Fibroblast of peridontal ligament (primary cell): ENCODE measurements around the gene ACCS.

Experiments used
- DNase-seq: peaks from one replicate; pipeline ENCODE4 v3.0.0-alpha.2; 2010; ENCODE audit errors: extremely low read depth

The ACCS gene, protein sequence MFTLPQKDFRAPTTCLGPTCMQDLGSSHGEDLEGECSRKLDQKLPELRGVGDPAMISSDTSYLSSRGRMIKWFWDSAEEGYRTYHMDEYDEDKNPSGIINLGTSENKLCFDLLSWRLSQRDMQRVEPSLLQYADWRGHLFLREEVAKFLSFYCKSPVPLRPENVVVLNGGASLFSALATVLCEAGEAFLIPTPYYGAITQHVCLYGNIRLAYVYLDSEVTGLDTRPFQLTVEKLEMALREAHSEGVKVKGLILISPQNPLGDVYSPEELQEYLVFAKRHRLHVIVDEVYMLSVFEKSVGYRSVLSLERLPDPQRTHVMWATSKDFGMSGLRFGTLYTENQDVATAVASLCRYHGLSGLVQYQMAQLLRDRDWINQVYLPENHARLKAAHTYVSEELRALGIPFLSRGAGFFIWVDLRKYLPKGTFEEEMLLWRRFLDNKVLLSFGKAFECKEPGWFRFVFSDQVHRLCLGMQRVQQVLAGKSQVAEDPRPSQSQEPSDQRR

GRCh38 chr11:44065841-44066731 is at the start of gene ACCS:
Gene ACCS (plus strand): TSS chr11:44066270. CDS start chr11:44067628, 1,358 bp downstream.
- DNase-seq: peak; percentile 94

- DNase-seq: no peak
Observed at GRCh38 chr11:44016546-44017442, 49.3 kb upstream of the ACCS start.

DNA sequence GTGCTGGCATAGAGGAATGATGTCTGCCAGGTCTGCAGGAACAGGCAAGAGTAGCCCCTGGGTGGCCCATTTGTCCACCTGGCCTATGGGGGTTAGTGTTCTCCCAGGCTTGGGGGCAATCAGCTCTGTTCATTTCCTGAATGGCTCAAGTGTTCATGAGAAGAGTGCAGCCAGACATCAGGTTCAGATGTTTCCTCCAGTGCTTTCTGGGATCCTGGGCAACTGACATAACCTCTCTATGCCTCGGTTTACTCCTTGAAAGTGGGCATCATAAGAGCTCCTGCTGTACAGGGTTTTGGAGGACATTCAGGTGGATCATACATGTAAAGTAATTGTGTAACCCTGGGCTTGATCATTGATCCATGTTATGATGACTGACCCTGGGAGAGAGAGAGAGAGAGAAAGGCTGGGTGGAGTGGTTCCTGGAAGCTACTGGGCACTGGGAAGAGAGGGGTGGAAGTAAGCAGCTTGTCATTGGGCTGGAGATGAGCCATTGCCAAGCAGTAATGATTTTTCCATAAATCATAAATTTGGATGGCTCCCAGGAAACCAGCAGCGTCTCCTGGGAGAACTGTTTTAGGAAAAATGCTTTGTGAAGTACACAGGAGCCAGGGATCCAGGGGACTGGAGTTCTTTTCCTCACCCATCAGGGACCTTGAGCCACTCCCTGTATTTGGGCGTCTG is 48.5 kb upstream of the ACCS start:
- peak; percentile 57 for DNase-seq

DNA sequence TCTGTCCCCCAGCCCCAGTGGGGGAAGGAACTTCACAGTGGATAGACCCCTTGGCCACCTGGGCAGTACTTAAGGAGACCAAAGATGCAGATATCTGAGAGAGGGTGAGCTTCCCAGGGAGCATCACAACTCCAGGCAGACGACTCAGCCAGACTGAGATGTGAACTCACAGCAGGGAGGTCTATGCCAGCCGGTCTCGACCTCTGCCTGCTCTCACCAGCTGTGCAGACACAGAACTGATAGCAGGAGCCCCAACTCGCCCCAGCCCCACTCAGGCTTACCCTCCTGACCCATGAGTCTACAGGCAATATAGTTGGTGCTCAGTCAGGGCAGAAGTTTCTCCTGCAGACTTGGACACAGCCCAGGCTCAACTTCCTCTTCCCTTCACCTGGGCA is 47.9 kb upstream of the ACCS start:
- no peak for DNase-seq

DNA sequence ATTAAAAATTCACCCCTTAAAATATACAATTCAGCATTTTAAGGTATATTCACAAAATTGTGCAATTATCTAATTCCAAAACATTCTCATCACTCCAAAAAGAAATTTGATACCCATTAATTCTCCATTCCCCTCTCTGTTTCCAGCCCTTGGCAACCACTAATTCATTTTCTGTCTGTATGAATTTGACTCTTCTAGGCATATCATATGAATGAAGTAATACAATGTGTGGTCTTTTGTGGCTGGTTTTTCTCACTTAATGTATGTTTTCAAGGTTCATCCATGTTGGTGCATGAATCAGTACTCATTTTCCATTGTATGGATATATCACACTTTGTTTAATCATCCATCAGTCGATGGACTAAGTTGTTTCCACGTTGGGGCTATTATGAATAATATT is 47.2 kb upstream of the ACCS start:
- no peak for DNase-seq

DNA sequence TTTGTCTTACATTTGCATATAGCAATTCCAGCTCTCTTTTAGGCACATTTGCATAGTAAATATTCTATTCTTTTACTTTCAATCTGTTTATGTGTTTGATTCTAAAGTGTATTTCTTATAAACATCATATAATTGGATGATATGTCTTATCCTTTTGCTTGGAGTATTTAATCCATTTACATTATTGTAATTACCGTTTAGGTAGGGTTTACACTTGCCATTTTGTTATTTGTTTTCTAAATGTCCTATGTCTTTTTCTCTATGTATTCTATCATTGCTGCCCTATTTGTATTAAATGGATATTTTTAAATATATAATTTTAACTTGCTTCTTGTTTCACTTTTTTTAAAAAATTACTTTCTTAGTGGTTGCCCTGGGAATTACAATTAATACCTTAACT is 41.1 kb upstream of the ACCS start:
- no peak for DNase-seq

- no peak for DNase-seq
Observed at GRCh38 chr11:44025727-44026126, 40.3 kb upstream of the ACCS start.

DNA sequence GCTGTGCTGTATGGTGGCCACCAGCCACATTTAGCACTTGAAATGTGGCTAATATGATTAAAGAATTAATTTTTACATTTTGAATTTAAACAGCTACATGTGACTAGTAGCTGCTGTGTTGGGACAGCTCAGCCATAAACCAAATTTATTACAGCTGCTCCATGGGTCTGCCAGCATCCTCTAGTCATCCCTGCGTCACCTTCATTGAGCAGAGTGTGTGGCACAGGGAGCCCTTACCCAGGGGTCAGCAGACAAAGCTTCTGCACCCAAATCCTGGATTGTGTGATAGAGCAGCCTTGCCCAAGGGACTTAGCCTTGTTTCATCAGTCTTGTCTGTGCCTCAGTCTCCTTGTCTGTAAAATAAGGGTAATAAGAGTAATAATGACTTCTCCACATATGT is 37.7 kb upstream of the ACCS start:
- DNase-seq: no peak

DNA sequence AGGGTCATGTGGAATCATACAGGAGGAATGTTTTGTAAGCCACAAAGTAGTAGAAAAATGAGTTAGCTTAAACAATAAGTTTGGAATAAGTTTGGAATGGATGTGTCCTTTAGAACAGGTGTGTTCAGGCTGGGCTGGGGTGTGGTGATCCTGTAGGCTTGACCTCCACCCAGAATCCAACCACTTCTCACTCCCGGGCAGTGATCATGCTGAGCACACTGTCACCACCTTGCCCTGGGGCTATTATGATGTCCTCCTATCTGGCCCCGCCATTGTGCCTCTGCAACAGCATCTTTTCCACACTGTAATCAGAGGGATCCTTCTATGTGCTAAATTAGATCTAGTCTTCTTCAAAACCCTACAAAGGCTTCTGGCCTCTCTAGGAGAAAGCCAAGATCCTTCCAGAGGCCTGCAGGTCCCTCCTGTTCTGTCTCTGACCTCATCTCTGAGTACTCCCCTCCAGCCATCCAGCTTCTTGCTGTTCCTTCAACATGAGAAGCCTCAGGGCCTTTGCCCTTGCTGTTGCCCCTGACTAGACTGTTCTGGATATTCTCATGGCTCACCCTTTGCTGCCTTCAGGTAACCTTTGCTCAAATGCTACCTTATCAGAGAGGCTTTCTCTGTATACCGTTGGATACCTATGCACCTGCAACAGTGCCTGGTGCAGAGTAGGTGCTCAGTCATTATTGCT is 37.1 kb upstream of the ACCS start:
- DNase-seq: no peak

GRCh38 chr11:44029507-44029845 is 36.6 kb upstream of the ACCS start:
- DNase-seq: no peak

- DNase-seq: peak; percentile 69
Observed at GRCh38 chr11:44029977-44030911, 35.8 kb upstream of the ACCS start.

- DNase-seq: no peak
Observed at GRCh38 chr11:44030996-44031395, 35.1 kb upstream of the ACCS start.

DNA sequence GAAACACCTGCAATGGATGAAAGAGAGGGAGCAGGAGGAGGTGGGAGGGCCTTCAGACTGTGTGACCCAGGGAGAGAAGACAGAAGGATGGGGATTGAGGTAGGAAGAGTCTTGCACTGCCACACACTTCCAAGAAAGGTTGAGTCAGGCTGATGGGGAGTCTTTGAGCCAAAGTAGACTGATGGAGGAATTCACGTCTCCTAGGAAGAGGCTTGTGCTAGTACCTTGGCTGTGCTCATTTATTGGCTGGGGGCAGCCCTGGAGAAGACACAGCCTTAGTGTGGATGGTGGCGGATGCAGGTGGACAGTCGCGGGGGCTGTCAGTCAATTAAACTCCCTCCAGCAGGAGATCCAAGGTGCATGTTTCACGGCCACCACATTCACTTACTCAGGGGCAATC is 34.5 kb upstream of the ACCS start:
- no peak for DNase-seq

- DNase-seq: peak; percentile 61
Observed at GRCh38 chr11:44032299-44033085, 33.6 kb upstream of the ACCS start.

DNA sequence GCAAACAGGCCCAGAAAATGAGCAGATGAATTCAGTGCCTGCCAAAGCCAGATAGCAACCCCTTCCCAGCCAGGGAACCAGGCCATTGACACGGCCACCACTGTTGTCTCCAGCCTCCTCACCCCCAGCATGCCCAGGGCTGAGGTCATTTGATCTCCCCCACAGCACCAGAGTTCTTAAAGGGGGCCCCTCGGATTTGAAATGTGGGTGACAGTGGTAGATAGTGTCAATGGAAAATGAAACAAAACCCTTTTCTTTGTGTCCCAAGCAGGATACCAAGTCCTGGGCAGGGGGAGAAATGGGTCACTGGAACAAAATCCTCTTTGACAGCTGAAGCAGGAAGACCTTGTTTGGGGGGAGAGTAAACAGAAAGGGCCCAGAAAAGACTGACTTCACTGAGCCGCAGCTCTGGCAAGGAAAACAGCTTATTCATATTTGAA is 32.6 kb upstream of the ACCS start:
- DNase-seq: no peak

DNA sequence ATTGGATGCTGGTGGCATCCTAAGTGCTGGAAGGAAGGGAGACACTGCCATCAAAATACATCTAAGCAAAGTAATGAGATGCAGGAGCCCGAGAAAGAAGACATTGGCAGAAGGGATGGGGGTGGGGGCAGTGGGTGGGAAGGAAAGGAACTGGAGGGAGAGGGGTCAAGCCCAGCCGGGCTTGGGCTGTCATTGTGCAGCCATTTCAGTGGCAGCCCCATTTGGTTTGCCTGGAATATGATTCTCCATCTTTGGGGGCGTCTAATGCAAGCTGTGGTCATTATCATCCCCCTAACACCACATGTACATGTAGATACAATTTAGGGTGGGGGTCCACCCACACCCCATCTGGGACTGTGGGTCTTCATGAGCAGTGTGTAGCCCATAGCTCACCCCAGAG is 32.2 kb upstream of the ACCS start:
- DNase-seq: no peak

GRCh38 chr11:44034639-44035038 is 31.4 kb upstream of the ACCS start:
- DNase-seq: no peak

DNA sequence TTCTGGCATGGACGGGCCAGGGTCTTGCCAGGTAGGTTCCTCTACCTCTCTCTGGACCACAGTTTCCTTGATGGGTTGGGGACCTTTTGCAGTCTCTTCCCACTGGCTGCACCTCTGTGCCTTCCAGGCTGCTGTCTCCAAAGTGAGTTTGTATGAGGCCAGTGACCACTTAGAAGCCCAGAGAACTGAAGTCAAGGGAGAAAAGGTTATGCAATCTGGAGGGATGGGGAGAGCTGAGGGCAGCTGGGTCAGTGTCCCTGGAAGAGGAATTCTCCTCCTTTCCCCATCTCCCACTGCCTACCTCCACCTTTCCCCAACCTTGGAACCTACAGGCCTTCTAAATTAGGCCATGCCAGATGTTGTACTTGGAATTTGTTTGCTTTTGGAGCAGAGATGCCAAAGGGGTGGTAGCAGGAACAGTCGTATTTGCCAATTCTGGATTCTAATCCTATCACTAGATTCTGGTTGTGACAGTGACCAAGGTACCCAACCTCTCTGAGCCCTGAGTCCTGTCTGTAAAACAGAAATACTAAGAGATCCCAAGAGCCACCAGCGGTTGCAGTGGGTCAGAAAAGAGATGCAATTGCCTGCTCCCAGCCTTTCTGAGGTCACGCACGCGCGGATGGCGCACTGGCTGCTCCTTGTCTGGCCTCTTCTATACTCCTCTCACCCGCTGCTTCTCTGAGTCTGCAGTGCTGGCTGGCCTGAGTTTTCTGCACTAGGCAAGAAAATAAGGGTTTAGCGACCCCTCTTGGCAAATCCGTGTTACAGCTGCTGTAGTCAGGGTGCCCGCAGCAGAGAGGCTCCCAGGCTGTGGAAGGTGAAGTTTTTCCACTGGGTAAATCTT is 29.0 kb upstream of the ACCS start:
- DNase-seq: peak; percentile 90
